Measurements from ENCODE around the gene DAZL. TPM values are rescaled to one million over a fixed set of nuclear protein-coding genes. Genes with fewer than 3 reads are reported as not detected.

Gene DAZL
- total RNA-seq, 6 experiments from 2014 or later: not detected

DNA sequence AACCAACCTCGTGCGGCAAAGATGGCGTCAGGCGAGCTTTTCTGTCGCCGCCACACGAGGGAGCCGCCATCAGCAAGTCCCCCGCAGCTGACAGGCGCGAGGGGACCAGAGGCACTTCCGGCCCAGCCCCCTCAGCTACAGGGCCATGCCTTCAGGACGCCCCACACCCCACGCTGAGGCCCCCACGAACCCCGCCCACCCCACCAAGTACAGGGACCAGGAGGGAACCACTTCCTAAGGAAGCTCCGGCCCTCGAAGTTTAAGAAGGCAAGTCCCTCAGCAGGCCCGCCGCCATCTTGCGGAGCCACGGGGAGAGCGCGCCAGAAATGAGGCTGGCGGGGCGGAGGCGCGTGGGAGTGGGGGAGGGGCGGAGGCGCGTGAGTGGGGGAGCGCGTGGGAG lies 790 bp downstream of the DAZL start:
- H3K27me3 Mint-ChIP-seq (ENCODE audit: insufficient read depth): no peaks in the 10 kb centered on the region
- no peak overlapping the region for H3K4me3 Mint-ChIP-seq
- no peak for TF ChIP-seq CTCF (IDR thresholded peaks at IDR 0.05)
- peaks cover 34% of the 10 kb centered on the region for H3K4me1 Mint-ChIP-seq (ENCODE audit: low read depth)
- no peaks in the 10 kb centered on the region for H3K9me3 Mint-ChIP-seq
- DNase-seq: no peak
- H3K27ac Mint-ChIP-seq: no peak overlapping the region
- no peaks in the 10 kb centered on the region for H3K36me3 Mint-ChIP-seq (ENCODE audit: low read depth)

DNA sequence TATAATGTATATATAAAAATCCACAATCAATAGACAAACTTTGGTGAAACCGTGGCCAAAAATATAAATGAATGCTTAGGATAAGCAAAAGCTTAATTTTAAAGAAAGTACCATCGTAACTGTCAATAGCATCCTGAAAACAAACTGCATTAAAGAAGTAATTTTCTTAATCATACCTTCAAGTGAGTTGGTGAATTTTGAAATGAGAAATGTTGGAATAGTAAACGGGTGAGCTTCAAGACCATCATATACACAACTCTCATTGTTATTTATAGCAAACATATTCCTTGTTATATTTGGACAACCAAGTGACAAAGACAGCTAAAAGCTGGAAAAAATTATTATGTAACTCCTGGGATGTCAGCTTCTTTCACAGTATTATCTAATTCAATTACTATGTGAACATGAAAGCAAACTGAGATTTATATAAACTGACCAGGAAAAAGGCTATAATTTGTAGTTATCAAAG lies 3.7 kb downstream of the DAZL start:
- no peaks in the 10 kb centered on the region for H3K36me3 Mint-ChIP-seq (ENCODE audit: low read depth)
- no peaks in the 10 kb centered on the region for H3K27me3 Mint-ChIP-seq (ENCODE audit: insufficient read depth)
- peak; percentile 57; the same call in 1 of the 2 replicates for TF ChIP-seq CTCF (IDR thresholded peaks at IDR 0.05)
- H3K9me3 Mint-ChIP-seq: no peaks in the 10 kb centered on the region
- no peak for DNase-seq
- no peak overlapping the region for H3K4me3 Mint-ChIP-seq
- no peak overlapping the region for H3K27ac Mint-ChIP-seq
- H3K4me1 Mint-ChIP-seq (ENCODE audit: low read depth): peaks cover 22% of the 10 kb centered on the region

GRCh38 chr3:16600780-16601536 lies 4.3 kb downstream of the DAZL start:
- peak; percentile 97 for TF ChIP-seq CTCF (IDR thresholded peaks at IDR 0.05)
- no peak overlapping the region for H3K27ac Mint-ChIP-seq
- peaks cover 22% of the 10 kb centered on the region for H3K4me1 Mint-ChIP-seq (ENCODE audit: low read depth)
- peak overlapping the region; percentile 65 for H3K4me3 Mint-ChIP-seq
- H3K27me3 Mint-ChIP-seq (ENCODE audit: insufficient read depth): no peaks in the 10 kb centered on the region
- H3K9me3 Mint-ChIP-seq: no peaks in the 10 kb centered on the region
- H3K36me3 Mint-ChIP-seq (ENCODE audit: low read depth): no peaks in the 10 kb centered on the region
- DNase-seq: peak; percentile 59

- no peak for DNase-seq
- Mint-ChIP-seq H3K36me3 (ENCODE audit: low read depth) (no peaks in the 10 kb centered on the region), H3K27ac (no peak overlapping the region), H3K4me3 (no peak overlapping the region), H3K9me3 (no peaks in the 10 kb centered on the region), H3K27me3 (ENCODE audit: insufficient read depth) (no peaks in the 10 kb centered on the region), H3K4me1 (ENCODE audit: low read depth) (peaks cover 20% of the 10 kb centered on the region)
- no peak for TF ChIP-seq CTCF (IDR thresholded peaks at IDR 0.05)
These were observed 5.5 kb downstream of the DAZL start for GRCh38 chr3:16599694-16600093.

DNA sequence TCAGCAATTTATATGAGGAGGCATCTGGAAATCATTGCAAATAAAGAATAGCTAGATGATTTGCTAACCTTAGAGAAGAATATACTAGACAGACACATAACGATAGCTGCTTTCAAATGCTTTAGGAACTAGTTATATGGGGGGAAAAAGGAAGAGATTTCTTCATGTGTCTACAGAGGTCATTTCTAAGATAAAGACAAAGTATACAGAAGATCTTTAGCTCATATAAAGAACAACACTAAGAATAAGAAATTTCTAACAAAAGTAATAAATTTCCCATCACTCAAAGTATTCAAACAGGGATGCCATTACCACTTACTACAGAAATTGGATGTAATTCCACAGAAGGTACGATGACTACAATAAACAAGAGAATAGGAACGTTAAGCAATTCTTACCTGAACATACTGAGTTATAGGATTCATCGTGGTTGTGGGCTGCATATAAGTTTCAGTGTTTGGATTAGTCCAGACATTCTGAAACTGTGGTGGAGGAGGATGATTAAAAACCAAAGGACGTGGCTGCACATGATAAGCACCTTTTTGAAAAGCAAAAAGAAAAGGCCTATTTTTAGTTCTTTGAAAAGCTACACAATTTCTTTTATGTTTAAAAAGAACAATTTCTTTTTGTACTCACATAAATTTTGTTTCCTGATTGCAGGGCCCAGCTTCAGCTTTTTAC lies 8.7 kb downstream of the DAZL start:
- Mint-ChIP-seq H3K9me3 (no peaks in the 10 kb centered on the region), H3K4me3 (no peak overlapping the region), H3K4me1 (ENCODE audit: low read depth) (peaks cover 20% of the 10 kb centered on the region), H3K27ac (no peak overlapping the region), H3K36me3 (ENCODE audit: low read depth) (no peaks in the 10 kb centered on the region), H3K27me3 (ENCODE audit: insufficient read depth) (no peaks in the 10 kb centered on the region)
- no peak for DNase-seq
- TF ChIP-seq CTCF (IDR thresholded peaks at IDR 0.05): no peak
